ENCODE results near the gene UBALD2. TPM values are rescaled to one million over a fixed set of nuclear protein-coding genes. Genes with fewer than 3 reads are reported as not detected.
"Not testable (repeated sequence)": the region's sequence is repeated elsewhere in the genome, so short reads cannot be mapped to it uniquely, and the experiment has no call there.

The UBALD2 gene
- total RNA-seq, 1 donor from 2014 or later, result 46.9 TPM

GRCh38 chr17:76266244-76266938, 1.2 kb downstream of the UBALD2 start:
- Mint-ChIP-seq H3K4me3 (peak overlapping the region; percentile 89), H3K27me3 (no peaks in the 10 kb centered on the region), H3K4me1 (ENCODE audit: unreplicated experiment) (peaks cover 35% of the 10 kb centered on the region), H3K27ac (peak overlapping the region; percentile 77), H3K9me3 (no peaks in the 10 kb centered on the region), H3K36me3 (peaks cover 6% of the 10 kb centered on the region)
- no peak for DNase-seq (ENCODE audit: extremely low spot score, unreplicated experiment)
- no peak for TF ChIP-seq CTCF (conservative IDR thresholded peaks at IDR 0.05)

- H3K27ac Mint-ChIP-seq, result peak overlapping the region; percentile 77
- DNase-seq (ENCODE audit: extremely low spot score, unreplicated experiment), result no peak
- H3K36me3 Mint-ChIP-seq, result peaks cover 6% of the 10 kb centered on the region
- peaks cover 35% of the 10 kb centered on the region for H3K4me1 Mint-ChIP-seq (ENCODE audit: unreplicated experiment)
- TF ChIP-seq CTCF (conservative IDR thresholded peaks at IDR 0.05), result no peak
- no peaks in the 10 kb centered on the region for H3K9me3 Mint-ChIP-seq
- H3K4me3 Mint-ChIP-seq, result peak overlapping the region; percentile 89
- H3K27me3 Mint-ChIP-seq, result no peaks in the 10 kb centered on the region
Measured at GRCh38 chr17:76267051-76267576, 2.0 kb downstream of the UBALD2 start.

GRCh38 chr17:76267581-76268001, 2.4 kb downstream of the UBALD2 start:
- peak overlapping the region; percentile 73 for H3K4me3 Mint-ChIP-seq
- H3K27me3 Mint-ChIP-seq; H3K9me3 Mint-ChIP-seq; DNase-seq (ENCODE audit: extremely low spot score, unreplicated experiment); H3K36me3 Mint-ChIP-seq: not testable (repeated sequence)
- peak overlapping the region; percentile 82 for H3K27ac Mint-ChIP-seq
- peaks cover 31% of the 10 kb centered on the region for H3K4me1 Mint-ChIP-seq (ENCODE audit: unreplicated experiment)

GRCh38 chr17:76268015-76268749, 3.0 kb downstream of the UBALD2 start:
- DNase-seq (ENCODE audit: extremely low spot score, unreplicated experiment), result no peak
- H3K4me3 Mint-ChIP-seq, result peak overlapping the region; percentile 73
- peak overlapping the region; percentile 82 for H3K27ac Mint-ChIP-seq
- peaks cover 6% of the 10 kb centered on the region for H3K36me3 Mint-ChIP-seq
- peaks cover 25% of the 10 kb centered on the region for H3K4me1 Mint-ChIP-seq (ENCODE audit: unreplicated experiment)
- TF ChIP-seq CTCF (conservative IDR thresholded peaks at IDR 0.05), result no peak
- no peaks in the 10 kb centered on the region for H3K9me3 Mint-ChIP-seq
- H3K27me3 Mint-ChIP-seq, result no peaks in the 10 kb centered on the region

GRCh38 chr17:76268991-76269981, 4.1 kb downstream of the UBALD2 start:
- peak overlapping the region; percentile 82 for H3K27ac Mint-ChIP-seq
- H3K4me1 Mint-ChIP-seq (ENCODE audit: unreplicated experiment), result peaks cover 18% of the 10 kb centered on the region
- no peak for DNase-seq (ENCODE audit: extremely low spot score, unreplicated experiment)
- H3K4me3 Mint-ChIP-seq, result peak overlapping the region; percentile 17
- no peaks in the 10 kb centered on the region for H3K9me3 Mint-ChIP-seq
- TF ChIP-seq CTCF (conservative IDR thresholded peaks at IDR 0.05), result no peak
- no peaks in the 10 kb centered on the region for H3K27me3 Mint-ChIP-seq
- H3K36me3 Mint-ChIP-seq, result peaks cover 6% of the 10 kb centered on the region
